ENCODE data around the gene SOX6.

SOX6 gene

GRCh38 chr11:15985860-15986139 lies 370.5 kb downstream of the SOX6 start:
- no peak for DNase-seq

- DNase-seq: no peak
These were observed 371.1 kb downstream of the SOX6 start for GRCh38 chr11:15985127-15985859.

GRCh38 chr11:15981292-15981691 lies 375.1 kb downstream of the SOX6 start:
- no peak for DNase-seq

GRCh38 chr11:15977116-15977515 lies 379.2 kb downstream of the SOX6 start:
- no peak for DNase-seq

- no peak for DNase-seq
These were observed 379.8 kb downstream of the SOX6 start for GRCh38 chr11:15976433-15977045.

GRCh38 chr11:15975742-15976141 lies 380.6 kb downstream of the SOX6 start:
- DNase-seq: no peak

GRCh38 chr11:15972838-15973237 lies 383.5 kb downstream of the SOX6 start:
- DNase-seq: no peak

- no peak for DNase-seq
These were observed 385.2 kb downstream of the SOX6 start for GRCh38 chr11:15971215-15971546.

GRCh38 chr11:15970506-15971214 lies 385.7 kb downstream of the SOX6 start:
- DNase-seq: no peak

- no peak for DNase-seq
These were observed 386.5 kb downstream of the SOX6 start for GRCh38 chr11:15969701-15970329.

- DNase-seq: no peak
These were observed 387.1 kb downstream of the SOX6 start for GRCh38 chr11:15969281-15969680.

- DNase-seq: peak; percentile 26
These were observed 387.8 kb downstream of the SOX6 start for GRCh38 chr11:15968461-15969130.

- no peak for DNase-seq
These were observed 388.4 kb downstream of the SOX6 start for GRCh38 chr11:15967966-15968365.

- DNase-seq: no peak
These were observed 389.2 kb downstream of the SOX6 start for GRCh38 chr11:15967166-15967565.

GRCh38 chr11:15965562-15966250 lies 390.6 kb downstream of the SOX6 start:
- no peak for DNase-seq

GRCh38 chr11:15963266-15963665 lies 393.1 kb downstream of the SOX6 start:
- no peak for DNase-seq

GRCh38 chr11:15958910-15959309 lies 397.4 kb downstream of the SOX6 start:
- no peak for DNase-seq

- no peak for DNase-seq
These were observed 399.1 kb downstream of the SOX6 start for GRCh38 chr11:15957234-15957633.

- DNase-seq: no peak
These were observed 400.0 kb downstream of the SOX6 start for GRCh38 chr11:15956302-15956701.

- DNase-seq: no peak
These were observed 400.8 kb downstream of the SOX6 start for GRCh38 chr11:15955595-15955994.

- no peak for DNase-seq
These were observed 408.4 kb downstream of the SOX6 start for GRCh38 chr11:15947681-15948648.

- no peak for DNase-seq
These were observed 410.6 kb downstream of the SOX6 start for GRCh38 chr11:15945726-15946125.
